OCI-M2 (cell line): ENCODE results near the gene DMAC2.
"Not testable (repeated sequence)": the region's sequence is repeated elsewhere in the genome, so short reads cannot be mapped to it uniquely, and the experiment has no call there.

Experiments
- DNase-seq: peaks from one replicate; lab custom pipeline; 2025; ENCODE audit not compliant: unreplicated experiment; lab: John Stamatoyannopoulos, UW

Gene DMAC2

GRCh38 chr19:41424335-41425173, 15.2 kb downstream of the DMAC2 start:
- no peak for DNase-seq

- no peak for DNase-seq
Measured at GRCh38 chr19:41422955-41423354, 16.8 kb downstream of the DMAC2 start.

- no peak for DNase-seq
Measured at GRCh38 chr19:41422456-41422855, 17.3 kb downstream of the DMAC2 start.

- no peak for DNase-seq
Measured at GRCh38 chr19:41421973-41422372, 17.7 kb downstream of the DMAC2 start.

GRCh38 chr19:41421314-41421713, 18.4 kb downstream of the DMAC2 start:
- no peak for DNase-seq

GRCh38 chr19:41420101-41420880, 19.4 kb downstream of the DMAC2 start:
- DNase-seq = no peak

- no peak for DNase-seq
Measured at GRCh38 chr19:41416194-41416674, 23.5 kb downstream of the DMAC2 start.

GRCh38 chr19:41415154-41415571, 24.5 kb downstream of the DMAC2 start:
- no peak for DNase-seq

- no peak for DNase-seq
Measured at GRCh38 chr19:41414461-41414860, 25.3 kb downstream of the DMAC2 start.

GRCh38 chr19:41413947-41414346, 25.8 kb downstream of the DMAC2 start:
- no peak for DNase-seq

GRCh38 chr19:41412953-41413352, 26.8 kb downstream of the DMAC2 start:
- no peak for DNase-seq

- no peak for DNase-seq
Measured at GRCh38 chr19:41411968-41412265, 27.8 kb downstream of the DMAC2 start.

- no peak for DNase-seq
Measured at GRCh38 chr19:41411100-41411967, 28.4 kb downstream of the DMAC2 start.

GRCh38 chr19:41410336-41411054, 29.2 kb downstream of the DMAC2 start:
- DNase-seq = no peak

- no peak for DNase-seq
Measured at GRCh38 chr19:41409288-41409687, 30.4 kb downstream of the DMAC2 start.

- not testable (repeated sequence) for DNase-seq
Measured at GRCh38 chr19:41408846-41409245, 30.9 kb downstream of the DMAC2 start.

GRCh38 chr19:41408256-41408655, 31.5 kb downstream of the DMAC2 start:
- no peak for DNase-seq

GRCh38 chr19:41407271-41407670, 32.4 kb downstream of the DMAC2 start:
- DNase-seq = no peak

GRCh38 chr19:41405776-41406175, 33.9 kb downstream of the DMAC2 start:
- no peak for DNase-seq

- no peak for DNase-seq
Measured at GRCh38 chr19:41403181-41403970, 36.3 kb downstream of the DMAC2 start.
